WTC11 (cell line): Measurements from ENCODE around the gene APOBEC3F.

Source experiments
- CTCF ChIP-seq: fragments of 200-600 bp; IDR thresholded peaks from 2 replicates; pipeline ENCODE4 v1.8.0; 2022; ENCODE audit warnings: antibody characterized with exemption
- FOXP4 ChIP-seq: sonication (generic); formaldehyde crosslinking; IDR thresholded peaks from 2 replicates; pipeline ENCODE4 v1.8.0; 2022; ENCODE audit warnings: mild to moderate bottlenecking, missing genetic modification reagents
- HMGXB4 ChIP-seq: sonication (generic); formaldehyde crosslinking; IDR thresholded peaks from 2 replicates; pipeline ENCODE4 v1.8.1; 2023; ENCODE audit warnings: mild to moderate bottlenecking, moderate library complexity, missing genetic modification reagents
- TF ChIP-seq, protein P1 (sequence below): sonication (generic); formaldehyde crosslinking; IDR thresholded peaks from 2 replicates; pipeline ENCODE4 v1.8.1; 2022; ENCODE audit warnings: low read depth, missing genetic modification reagents, borderline replicate concordance

- TF ChIP-seq, protein P1, sequence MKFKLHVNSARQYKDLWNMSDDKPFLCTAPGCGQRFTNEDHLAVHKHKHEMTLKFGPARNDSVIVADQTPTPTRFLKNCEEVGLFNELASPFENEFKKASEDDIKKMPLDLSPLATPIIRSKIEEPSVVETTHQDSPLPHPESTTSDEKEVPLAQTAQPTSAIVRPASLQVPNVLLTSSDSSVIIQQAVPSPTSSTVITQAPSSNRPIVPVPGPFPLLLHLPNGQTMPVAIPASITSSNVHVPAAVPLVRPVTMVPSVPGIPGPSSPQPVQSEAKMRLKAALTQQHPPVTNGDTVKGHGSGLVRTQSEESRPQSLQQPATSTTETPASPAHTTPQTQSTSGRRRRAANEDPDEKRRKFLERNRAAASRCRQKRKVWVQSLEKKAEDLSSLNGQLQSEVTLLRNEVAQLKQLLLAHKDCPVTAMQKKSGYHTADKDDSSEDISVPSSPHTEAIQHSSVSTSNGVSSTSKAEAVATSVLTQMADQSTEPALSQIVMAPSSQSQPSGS (CRISPR knock-in tag), result no peak
- TF ChIP-seq FOXP4 (CRISPR knock-in tag) (no peak), HMGXB4 (CRISPR knock-in tag) (no peak), CTCF (no peak)
These were observed 1.2 kb downstream of the APOBEC3F start for GRCh38 chr22:39041908-39042307.
